Lower leg skin (tissue), 3 donors: ENCODE data around the gene PRR5.

ENCODE experiments used
- CTCF ChIP-seq, 3 donors: fragments of 450-650 bp; IDR thresholded peaks; one replicate each; pipeline ENCODE4 v1.5.1; 2016; ENCODE audit warnings: antibody characterized with exemption in 3 of 3, mild to moderate bottlenecking in 3 of 3, moderate library complexity in 2 of 3
- POLR2A ChIP-seq, 2 donors: fragments of 450-650 bp; IDR thresholded peaks; one replicate each; pipeline ENCODE4 v1.6.1; 2016 to 2017; ENCODE audit warnings: antibody characterized with exemption in 2 of 2, mild to moderate bottlenecking in 1 of 2, moderate library complexity in 1 of 2

GRCh38 chr22:44737406-44738346, 35.7 kb downstream of the PRR5 start:
- TF ChIP-seq CTCF (IDR thresholded peaks at IDR 0.05): no peak
- no peak for TF ChIP-seq POLR2A (IDR thresholded peaks at IDR 0.05)
